ENCODE measurements around the gene KBTBD4. TPM values are rescaled to one million over a fixed set of nuclear protein-coding genes. Genes with fewer than 3 reads are reported as not detected.
"Not testable (repeated sequence)": the region's sequence is repeated elsewhere in the genome, so short reads cannot be mapped to it uniquely, and the experiment has no call there.

The KBTBD4 gene
- total RNA-seq, 2 donors from 2014 or later, result 3.6 to 6.7 TPM

GRCh38 chr11:47534704-47535251 is 44.0 kb downstream of the KBTBD4 start:
- WGBS, 2 donors, result 88 to 90% methylated on average over 4 of the region's 4 CpGs
- ATAC-seq (no peak), DNase-seq (no peak)
- Histone ChIP-seq H3K27me3 (no peaks in the 10 kb centered on the region), H3K4me1 (peaks cover 21% of the 10 kb centered on the region), H3K9me3 (no peaks in the 10 kb centered on the region), H3K4me3 (no peak overlapping the region), H3K27ac (no peak overlapping the region), H3K36me3 (replicated peaks in 1 of 2; ENCODE audit: insufficient read depth in 1 of 2, low read depth in 2 of 2) (no peaks in the 10 kb centered on the region)
- intact Hi-C loops (cut with DNase I), result no loop called here
- TF ChIP-seq, protein P1, sequence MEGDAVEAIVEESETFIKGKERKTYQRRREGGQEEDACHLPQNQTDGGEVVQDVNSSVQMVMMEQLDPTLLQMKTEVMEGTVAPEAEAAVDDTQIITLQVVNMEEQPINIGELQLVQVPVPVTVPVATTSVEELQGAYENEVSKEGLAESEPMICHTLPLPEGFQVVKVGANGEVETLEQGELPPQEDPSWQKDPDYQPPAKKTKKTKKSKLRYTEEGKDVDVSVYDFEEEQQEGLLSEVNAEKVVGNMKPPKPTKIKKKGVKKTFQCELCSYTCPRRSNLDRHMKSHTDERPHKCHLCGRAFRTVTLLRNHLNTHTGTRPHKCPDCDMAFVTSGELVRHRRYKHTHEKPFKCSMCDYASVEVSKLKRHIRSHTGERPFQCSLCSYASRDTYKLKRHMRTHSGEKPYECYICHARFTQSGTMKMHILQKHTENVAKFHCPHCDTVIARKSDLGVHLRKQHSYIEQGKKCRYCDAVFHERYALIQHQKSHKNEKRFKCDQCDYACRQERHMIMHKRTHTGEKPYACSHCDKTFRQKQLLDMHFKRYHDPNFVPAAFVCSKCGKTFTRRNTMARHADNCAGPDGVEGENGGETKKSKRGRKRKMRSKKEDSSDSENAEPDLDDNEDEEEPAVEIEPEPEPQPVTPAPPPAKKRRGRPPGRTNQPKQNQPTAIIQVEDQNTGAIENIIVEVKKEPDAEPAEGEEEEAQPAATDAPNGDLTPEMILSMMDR (IDR thresholded peaks at IDR 0.05), result no peak
- TF ChIP-seq POLR2A (IDR thresholded peaks at IDR 0.05), result no peak

DNA sequence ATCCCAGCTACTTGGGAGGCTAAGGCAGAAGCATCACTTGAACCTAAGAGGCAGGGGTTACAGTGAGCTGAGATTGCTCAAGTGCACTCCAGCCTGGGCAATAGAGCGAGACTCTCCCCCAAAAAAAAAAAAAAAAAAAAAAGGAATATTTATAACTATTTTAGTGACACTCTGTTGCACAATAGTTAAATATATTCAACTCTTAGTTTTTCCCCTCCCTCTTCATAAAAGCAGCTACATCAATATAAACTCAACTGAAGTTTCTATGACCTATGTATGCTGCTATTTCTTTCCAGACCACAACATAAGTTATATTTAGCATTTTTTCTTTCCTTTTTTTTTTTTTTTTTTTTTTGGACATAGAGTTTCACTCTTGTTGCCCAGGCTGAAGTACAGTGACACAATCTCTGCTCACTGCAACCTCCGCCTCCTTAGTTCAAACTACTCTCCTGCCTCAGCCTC is 45.0 kb downstream of the KBTBD4 start:
- H3K27ac ChIP-seq, result no peak overlapping the region
- no peaks in the 10 kb centered on the region for H3K36me3 ChIP-seq (replicated peaks in 1 of 2; ENCODE audit: insufficient read depth in 1 of 2, low read depth in 2 of 2)
- no peak for TF ChIP-seq POLR2A (IDR thresholded peaks at IDR 0.05)
- TF ChIP-seq, protein P1 (IDR thresholded peaks at IDR 0.05), result no peak
- no peak for ATAC-seq
- no peaks in the 10 kb centered on the region for H3K9me3 ChIP-seq
- H3K4me1 ChIP-seq, result peaks cover 12% of the 10 kb centered on the region
- no peak overlapping the region for H3K4me3 ChIP-seq
- no peak for DNase-seq
- WGBS, 2 donors, result 92 to 93% methylated on average over 2 of the region's 2 CpGs
- intact Hi-C loops (cut with DNase I), result no loop called here
- H3K27me3 ChIP-seq, result no peaks in the 10 kb centered on the region

DNA sequence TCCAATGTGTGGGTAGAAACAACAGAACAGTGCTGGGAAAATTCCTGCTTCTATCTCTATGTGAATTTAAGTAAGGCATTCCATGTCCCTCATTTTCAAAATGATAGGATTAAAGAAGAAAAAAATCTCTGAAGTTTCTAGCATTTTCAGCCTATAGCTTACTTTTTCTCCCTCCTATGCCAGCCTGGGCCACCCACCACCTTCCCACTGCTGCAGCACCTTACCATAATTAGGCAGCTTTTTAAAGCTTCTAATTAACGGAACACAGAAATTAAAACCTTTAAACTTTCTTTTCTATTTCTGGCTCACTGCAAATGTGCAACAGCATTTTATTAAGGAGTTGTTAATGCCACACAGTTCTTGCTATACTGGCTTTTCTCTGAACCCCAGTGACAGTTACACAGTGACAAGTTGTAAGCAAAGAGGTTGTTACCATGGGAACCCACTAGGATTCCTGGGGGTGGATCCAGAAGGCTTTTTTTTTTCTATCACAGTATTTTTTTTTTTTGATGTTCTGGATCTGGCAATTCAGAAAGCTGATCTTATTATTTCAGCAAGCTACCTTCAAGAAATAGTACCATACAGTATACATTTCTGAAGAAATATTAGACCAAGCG is 46.1 kb downstream of the KBTBD4 start:
- 87 to 96% methylated on average over 2 of the region's 2 CpGs for WGBS, 2 donors
- Histone ChIP-seq H3K36me3 (replicated peaks in 1 of 2; ENCODE audit: insufficient read depth in 1 of 2, low read depth in 2 of 2) (no peaks in the 10 kb centered on the region), H3K4me3 (no peak overlapping the region), H3K9me3 (no peaks in the 10 kb centered on the region), H3K4me1 (peaks cover 9% of the 10 kb centered on the region), H3K27ac (no peak overlapping the region), H3K27me3 (no peaks in the 10 kb centered on the region)
- DNase-seq (no peak), ATAC-seq (no peak)
- intact Hi-C loops (cut with DNase I), result no loop called here
- TF ChIP-seq, protein P1 (IDR thresholded peaks at IDR 0.05), result no peak
- TF ChIP-seq POLR2A (IDR thresholded peaks at IDR 0.05), result no peak

GRCh38 chr11:47531666-47532065 is 47.1 kb downstream of the KBTBD4 start:
- intact Hi-C loops (cut with DNase I), result no loop called here
- Histone ChIP-seq H3K4me1 (peaks cover 9% of the 10 kb centered on the region), H3K27me3 (no peaks in the 10 kb centered on the region), H3K4me3 (no peak overlapping the region), H3K9me3 (no peaks in the 10 kb centered on the region), H3K36me3 (replicated peaks in 1 of 2; ENCODE audit: insufficient read depth in 1 of 2, low read depth in 2 of 2) (no peaks in the 10 kb centered on the region), H3K27ac (no peak overlapping the region)
- no peak for ATAC-seq
- TF ChIP-seq POLR2A (IDR thresholded peaks at IDR 0.05), result no peak
- TF ChIP-seq, protein P1 (IDR thresholded peaks at IDR 0.05), result no peak
- WGBS, 2 donors, result 76 to 79% methylated on average over 3 of the region's 3 CpGs
- no peak for DNase-seq

DNA sequence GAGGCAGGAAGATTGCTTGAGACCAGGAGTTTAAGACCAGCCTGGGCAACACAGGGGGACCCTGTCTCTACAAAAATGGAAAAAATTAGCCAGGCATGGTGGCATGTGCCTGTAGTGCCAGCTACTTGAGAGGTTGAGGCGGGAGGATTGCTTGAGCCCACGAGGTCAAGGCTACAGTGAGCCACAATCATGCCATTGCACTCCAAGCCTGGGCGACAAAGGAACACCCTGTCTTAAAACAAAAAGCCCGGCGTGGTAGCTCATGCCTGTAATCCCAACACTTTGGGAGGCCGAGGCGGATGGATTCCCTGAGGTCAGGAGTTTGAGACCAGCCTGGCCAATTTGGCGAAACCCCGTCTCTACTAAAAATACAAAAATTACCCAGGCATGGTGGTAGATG is 48.0 kb downstream of the KBTBD4 start:
- H3K4me1 ChIP-seq, H3K27ac ChIP-seq: not testable (repeated sequence)

More for the DNA sequence above, 48.0 kb downstream of the KBTBD4 start:
- H3K27me3 ChIP-seq; intact Hi-C loops (cut with DNase I); ATAC-seq; H3K9me3 ChIP-seq; DNase-seq; H3K4me3 ChIP-seq; H3K36me3 ChIP-seq (replicated peaks in 1 of 2; ENCODE audit: insufficient read depth in 1 of 2, low read depth in 2 of 2): not testable (repeated sequence)
- WGBS, 2 donors, result 95 to 96% methylated on average over 6 to 9 of the region's 9 CpGs
